OCI-LY3 (cell line): Measurements from ENCODE around the gene PELI3.

Experiments
- H2AFZ ChIP-seq: fragments of 200-600, 300-600 bp; shearing (Covaris generic); 2 replicates; pipeline ENCODE4 v1.6.0; 2014; ENCODE audit warnings: antibody characterized with exemption, low read depth, low read length
- H3K27ac ChIP-seq: fragments of 200-600, 300-600 bp; sonication (generic); 2 replicates; pipeline ENCODE4 v1.5.1; 2014; ENCODE audit warnings: mild to moderate bottlenecking, low read length, moderate library complexity, mixed read lengths
- H3K27me3 ChIP-seq: fragments of 200-600, 300-600 bp; sonication (generic); 2 replicates; pipeline ENCODE4 v1.6.1; 2014; ENCODE audit warnings: low read depth, low read length, mixed read lengths
- H3K36me3 ChIP-seq: fragments of 200-600, 300-600 bp; sonication (generic); replicated peaks from 2 replicates; pipeline ENCODE3; 2014; ENCODE audit warnings: low read depth, low read length, mixed read lengths
- H3K4me1 ChIP-seq: fragments of 300-600, 200-600 bp; sonication (generic); 2 replicates; pipeline ENCODE4 v1.6.1; 2014; ENCODE audit warnings: low read length, mixed read lengths
- H3K4me2 ChIP-seq: fragments of 200-600, 300-600 bp; sonication (generic); 2 replicates; pipeline ENCODE4 v1.6.1; 2014; ENCODE audit warnings: low read length, mixed read lengths
- H3K4me3 ChIP-seq: fragments of 300-600, 200-600 bp; sonication (generic); 2 replicates; pipeline ENCODE4 v1.5.1; 2014; ENCODE audit warnings: antibody characterized with exemption, mild to moderate bottlenecking, low read length, moderate library complexity
- H3K79me2 ChIP-seq: fragments of 300-600, 200-600 bp; shearing (Covaris generic); 2 replicates; pipeline ENCODE4 v1.6.1; 2014; ENCODE audit warnings: mild to moderate bottlenecking, low read length, mixed read lengths
- H3K9ac ChIP-seq: fragments of 300-600, 200-600 bp; shearing (Covaris generic); 2 replicates; pipeline ENCODE4 v1.6.0; 2014; ENCODE audit warnings: mild to moderate bottlenecking, low read length, moderate library complexity
- H3K9me3 ChIP-seq: fragments of 200-600, 300-600 bp; shearing (Covaris generic); 2 replicates; pipeline ENCODE4 v1.6.1; 2014; ENCODE audit warnings: low read length, mixed read lengths; ENCODE audit not compliant: insufficient read depth
- H4K20me1 ChIP-seq: fragments of 200-600, 300-600 bp; sonication (generic); 2 replicates; pipeline ENCODE4 v1.6.1; 2016; ENCODE audit warnings: low read length, mixed read lengths; ENCODE audit not compliant: insufficient read depth
- EZH2phosphoT487 ChIP-seq: fragments of 200-600 bp; shearing (Covaris generic); IDR thresholded peaks from 2 replicates; pipeline ENCODE4 v1.6.1; 2018; ENCODE audit warnings: antibody characterized with exemption, mixed run types, low read depth
- TF ChIP-seq, protein P1 (sequence below): fragments of 200-600, 300-600 bp; sonication (generic); IDR thresholded peaks from 2 replicates; pipeline ENCODE4 v1.5.1; 2014; ENCODE audit warnings: antibody characterized with exemption, low read length, low read depth

Gene PELI3

DNA sequence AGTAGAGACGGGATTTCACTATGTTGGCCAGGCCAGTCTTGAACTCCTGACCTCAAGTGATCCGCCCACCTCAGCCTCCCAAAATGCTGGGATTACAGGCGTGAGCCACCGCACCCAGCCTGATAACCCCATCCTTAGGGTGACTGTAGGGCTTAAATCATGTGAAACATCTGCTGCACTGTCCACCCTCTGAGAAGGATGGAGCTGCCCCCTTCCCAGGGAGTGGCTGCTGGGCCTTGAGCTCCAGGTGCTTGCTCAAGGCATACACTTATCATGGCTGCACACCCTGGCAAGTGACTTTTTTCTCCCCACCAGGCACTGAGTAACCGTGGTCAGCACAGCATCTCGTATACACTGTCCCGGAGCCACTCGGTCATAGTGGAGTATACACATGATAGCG, 5.3 kb downstream of the PELI3 start:
- no peaks in the 10 kb centered on the region for H3K27me3 ChIP-seq
- TF ChIP-seq, protein P1, sequence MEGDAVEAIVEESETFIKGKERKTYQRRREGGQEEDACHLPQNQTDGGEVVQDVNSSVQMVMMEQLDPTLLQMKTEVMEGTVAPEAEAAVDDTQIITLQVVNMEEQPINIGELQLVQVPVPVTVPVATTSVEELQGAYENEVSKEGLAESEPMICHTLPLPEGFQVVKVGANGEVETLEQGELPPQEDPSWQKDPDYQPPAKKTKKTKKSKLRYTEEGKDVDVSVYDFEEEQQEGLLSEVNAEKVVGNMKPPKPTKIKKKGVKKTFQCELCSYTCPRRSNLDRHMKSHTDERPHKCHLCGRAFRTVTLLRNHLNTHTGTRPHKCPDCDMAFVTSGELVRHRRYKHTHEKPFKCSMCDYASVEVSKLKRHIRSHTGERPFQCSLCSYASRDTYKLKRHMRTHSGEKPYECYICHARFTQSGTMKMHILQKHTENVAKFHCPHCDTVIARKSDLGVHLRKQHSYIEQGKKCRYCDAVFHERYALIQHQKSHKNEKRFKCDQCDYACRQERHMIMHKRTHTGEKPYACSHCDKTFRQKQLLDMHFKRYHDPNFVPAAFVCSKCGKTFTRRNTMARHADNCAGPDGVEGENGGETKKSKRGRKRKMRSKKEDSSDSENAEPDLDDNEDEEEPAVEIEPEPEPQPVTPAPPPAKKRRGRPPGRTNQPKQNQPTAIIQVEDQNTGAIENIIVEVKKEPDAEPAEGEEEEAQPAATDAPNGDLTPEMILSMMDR = no peak
- TF ChIP-seq EZH2phosphoT487 = no peak
- no peak overlapping the region for H3K9ac ChIP-seq
- no peak overlapping the region for H2AFZ ChIP-seq
- H3K36me3 ChIP-seq = peaks cover 9% of the 10 kb centered on the region
- no peak overlapping the region for H3K27ac ChIP-seq
- no peaks in the 10 kb centered on the region for H3K9me3 ChIP-seq
- H3K4me3 ChIP-seq = no peak overlapping the region
- H3K79me2 ChIP-seq = no peaks in the 10 kb centered on the region
- peaks cover 7% of the 10 kb centered on the region; the same call in 1 of the 2 replicates for H3K4me1 ChIP-seq
- no peak overlapping the region for H3K4me2 ChIP-seq
- H4K20me1 ChIP-seq = no peaks in the 10 kb centered on the region

- H3K36me3 ChIP-seq = peaks cover 9% of the 10 kb centered on the region
- H3K27me3 ChIP-seq = no peaks in the 10 kb centered on the region
- no peaks in the 10 kb centered on the region for H3K4me1 ChIP-seq
- no peak overlapping the region for H3K9ac ChIP-seq
- no peaks in the 10 kb centered on the region for H3K79me2 ChIP-seq
- H4K20me1 ChIP-seq = no peaks in the 10 kb centered on the region
- no peak overlapping the region for H3K27ac ChIP-seq
- H3K4me2 ChIP-seq = no peak overlapping the region
- H2AFZ ChIP-seq = no peak overlapping the region
- no peak overlapping the region for H3K4me3 ChIP-seq
- no peak for TF ChIP-seq EZH2phosphoT487
- TF ChIP-seq, protein P1 = no peak
- H3K9me3 ChIP-seq = no peaks in the 10 kb centered on the region
Observed at GRCh38 chr11:66473167-66473566, 6.5 kb downstream of the PELI3 start.

DNA sequence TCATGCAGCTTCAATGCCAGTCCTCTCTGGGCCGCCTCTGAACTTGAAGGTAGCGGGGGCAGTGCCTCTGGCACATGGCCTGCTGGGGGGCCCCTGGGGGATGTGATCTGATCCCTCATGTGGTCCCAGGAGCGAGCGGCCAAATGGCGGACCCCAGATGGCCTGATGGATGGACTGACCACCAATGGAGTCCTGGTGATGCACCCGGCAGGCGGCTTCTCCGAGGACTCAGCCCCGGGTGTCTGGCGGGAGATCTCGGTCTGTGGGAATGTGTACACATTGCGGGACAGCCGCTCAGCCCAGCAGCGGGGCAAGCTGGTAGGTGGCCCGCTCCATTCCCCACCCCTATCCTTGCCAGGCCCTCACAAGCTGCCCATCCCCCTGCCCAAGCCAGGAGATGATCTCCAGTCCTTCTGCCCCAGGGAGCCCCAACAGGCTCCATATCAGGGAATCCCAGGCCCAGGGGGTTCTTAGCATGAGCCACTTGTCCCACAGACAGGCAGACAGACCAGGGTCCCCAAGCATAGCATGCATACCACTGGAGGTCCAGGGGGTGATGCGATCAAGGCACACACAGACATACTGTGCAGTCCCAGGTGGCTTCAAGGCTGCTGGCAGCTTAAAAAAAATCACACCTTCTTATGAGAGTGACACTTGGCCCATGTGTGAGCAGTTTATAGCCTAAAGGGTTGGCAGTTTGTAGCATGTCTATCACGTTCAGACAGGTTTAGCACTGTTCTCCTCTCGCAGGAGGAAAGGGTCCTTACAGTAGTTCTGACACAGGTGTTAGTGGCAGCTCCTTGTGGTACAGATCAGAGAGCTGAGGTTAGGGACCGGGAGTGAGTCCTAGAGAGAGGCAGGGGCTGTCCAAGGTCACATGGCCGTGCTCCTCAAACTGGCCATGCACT, 7.2 kb downstream of the PELI3 start:
- Histone ChIP-seq H3K36me3 (peaks cover 9% of the 10 kb centered on the region), H2AFZ (no peak overlapping the region), H3K79me2 (peaks cover 3% of the 10 kb centered on the region; the same call in 1 of the 2 replicates), H4K20me1 (no peaks in the 10 kb centered on the region), H3K27me3 (no peaks in the 10 kb centered on the region), H3K4me1 (no peaks in the 10 kb centered on the region), H3K4me2 (no peak overlapping the region), H3K9me3 (no peaks in the 10 kb centered on the region), H3K9ac (no peak overlapping the region), H3K27ac (no peak overlapping the region), H3K4me3 (no peak overlapping the region)
- TF ChIP-seq, protein P1 = no peak
- TF ChIP-seq EZH2phosphoT487 = no peak

DNA sequence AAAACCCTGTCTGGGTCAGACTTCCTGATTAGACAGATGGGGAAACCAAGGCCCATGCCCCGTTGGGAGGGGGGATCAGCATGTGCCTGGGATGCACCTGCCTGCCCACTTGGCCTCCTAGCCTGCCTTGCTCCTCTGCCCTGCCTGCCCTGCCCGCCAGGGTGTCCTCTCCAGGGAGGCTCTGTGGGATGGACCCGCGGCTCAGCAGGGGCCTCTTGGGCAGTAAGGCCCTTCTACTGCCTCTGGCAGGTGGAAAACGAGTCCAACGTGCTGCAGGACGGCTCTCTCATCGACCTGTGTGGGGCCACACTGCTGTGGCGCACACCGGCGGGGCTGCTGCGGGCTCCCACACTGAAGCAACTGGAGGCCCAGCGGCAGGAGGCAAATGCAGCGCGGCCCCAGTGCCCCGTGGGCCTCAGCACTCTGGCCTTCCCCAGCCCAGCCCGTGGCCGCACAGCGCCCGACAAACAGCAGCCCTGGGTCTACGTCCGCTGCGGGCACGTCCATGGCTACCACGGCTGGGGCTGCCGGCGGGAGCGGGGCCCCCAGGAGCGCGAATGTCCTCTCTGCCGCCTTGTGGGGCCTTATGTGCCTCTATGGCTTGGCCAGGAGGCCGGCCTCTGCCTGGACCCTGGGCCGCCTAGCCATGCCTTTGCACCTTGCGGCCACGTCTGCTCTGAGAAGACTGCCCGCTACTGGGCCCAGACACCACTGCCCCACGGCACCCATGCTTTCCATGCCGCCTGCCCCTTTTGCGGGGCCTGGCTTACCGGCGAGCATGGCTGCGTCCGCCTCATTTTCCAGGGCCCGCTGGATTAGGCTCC, 8.9 kb downstream of the PELI3 start:
- Histone ChIP-seq H3K9ac (no peak overlapping the region), H3K36me3 (peaks cover 9% of the 10 kb centered on the region), H3K9me3 (no peaks in the 10 kb centered on the region), H3K4me1 (0 out of 2 replicates have a peak, but pooled peaks cover 2% of the 10 kb centered on the region), H4K20me1 (no peaks in the 10 kb centered on the region), H2AFZ (no peak overlapping the region), H3K27me3 (no peaks in the 10 kb centered on the region), H3K79me2 (peaks cover 14% of the 10 kb centered on the region), H3K27ac (no peak overlapping the region), H3K4me2 (no peak overlapping the region), H3K4me3 (no peak overlapping the region)
- TF ChIP-seq, protein P1 = no peak
- TF ChIP-seq EZH2phosphoT487 = no peak
